Ascending aorta (tissue), 2 donors: ENCODE measurements around the gene SDHB. TPM values are rescaled to one million over a fixed set of nuclear protein-coding genes. Genes with fewer than 3 reads are reported as not detected.

Source experiments
- DNase-seq, 2 donors: peaks; one replicate each; pipeline ENCODE4 v3.0.0-alpha.2; 2019; ENCODE audit warnings: low spot score in 2 of 2
- H3K27ac ChIP-seq, 2 donors: fragments of 200-600 bp; sonication (generic); one replicate each; pipeline ENCODE4 v1.5.1; 2016 to 2017; ENCODE audit warnings: mild to moderate bottlenecking in 1 of 2
- H3K27me3 ChIP-seq: fragments of 200-600 bp; sonication (generic); one replicate; pipeline ENCODE4 v1.5.1; 2017
- H3K36me3 ChIP-seq, 2 donors: fragments of 200-600 bp; sonication (generic); one replicate each; pipeline ENCODE4 v1.5.1; 2016
- H3K4me1 ChIP-seq, 2 donors: fragments of 200-600 bp; sonication (generic); one replicate each; pipeline ENCODE4 v1.5.1; 2016 to 2017; ENCODE audit warnings: mild to moderate bottlenecking in 1 of 2
- H3K4me3 ChIP-seq, 2 donors: fragments of 200-600 bp; sonication (generic); one replicate each; pipeline ENCODE4 v1.5.1; 2016 to 2017; ENCODE audit warnings: mild to moderate bottlenecking in 1 of 2
- H3K9me3 ChIP-seq, 2 donors: fragments of 200-600 bp; sonication (generic); one replicate each; pipeline ENCODE4 v1.5.1; 2016
- CTCF ChIP-seq, 3 experiments: fragments of 200-600 bp in 2 of 3; fragments of 450-650 bp in 1 of 3; sonication (generic) in 2 of 3; IDR thresholded peaks; one replicate each; pipeline ENCODE4 v1.5.1; 2016 to 2019; ENCODE audit warnings: antibody characterized with exemption in 3 of 3, mild to moderate bottlenecking in 1 of 3, moderate library complexity in 1 of 3
- intact Hi-C: fragments of 100-400 bp; cut with DNase I; formaldehyde crosslinking; loops from one replicate; pipeline ENCODE4 v1.15.1; 2023
- total RNA-seq: library from RNA; depleted of rRNA; stranded (reverse); fragments of >200 nt; gene quantifications from one replicate; pipeline ENCODE4 v1.1.0, GENCODE V29; 2016

The SDHB gene
- total RNA-seq, 1 donor from 2014 or later, result 112 TPM

- Histone ChIP-seq H3K9me3 (no peaks in the 10 kb centered on the region), H3K27ac (no peak overlapping the region), H3K4me3 (no peak overlapping the region), H3K36me3 (no peaks in the 10 kb centered on the region), H3K27me3 (no peaks in the 10 kb centered on the region), H3K4me1 (no peaks in the 10 kb centered on the region)
- no peak for DNase-seq
- TF ChIP-seq CTCF (IDR thresholded peaks at IDR 0.05), result no peak
- intact Hi-C loops, result no loop called here
Measured at GRCh38 chr1:17080880-17081279, 27.0 kb upstream of the SDHB start.

- DNase-seq, result no peak
- H3K9me3 ChIP-seq, result no peaks in the 10 kb centered on the region
- no peaks in the 10 kb centered on the region for H3K36me3 ChIP-seq
- H3K4me1 ChIP-seq, result no peaks in the 10 kb centered on the region
- TF ChIP-seq CTCF (IDR thresholded peaks at IDR 0.05), result no peak
- H3K27ac ChIP-seq, result no peak overlapping the region
- intact Hi-C loops, result no loop called here
- no peak overlapping the region for H3K4me3 ChIP-seq
- H3K27me3 ChIP-seq, result no peaks in the 10 kb centered on the region
Measured at GRCh38 chr1:17080085-17080759, 26.4 kb upstream of the SDHB start.

GRCh38 chr1:17078991-17079868, 25.4 kb upstream of the SDHB start:
- Histone ChIP-seq H3K27me3 (no peaks in the 10 kb centered on the region), H3K4me1 (no peaks in the 10 kb centered on the region), H3K27ac (no peak overlapping the region), H3K4me3 (no peak overlapping the region), H3K36me3 (no peaks in the 10 kb centered on the region), H3K9me3 (no peaks in the 10 kb centered on the region)
- intact Hi-C loops, result no loop called here
- no peak for TF ChIP-seq CTCF (IDR thresholded peaks at IDR 0.05)
- DNase-seq, result no peak

GRCh38 chr1:17075470-17076255, 21.8 kb upstream of the SDHB start:
- TF ChIP-seq CTCF (IDR thresholded peaks at IDR 0.05), result no peak
- Histone ChIP-seq H3K4me3 (no peak overlapping the region), H3K36me3 (no peaks in the 10 kb centered on the region), H3K4me1 (no peaks in the 10 kb centered on the region), H3K27ac (no peak overlapping the region), H3K9me3 (no peaks in the 10 kb centered on the region), H3K27me3 (no peaks in the 10 kb centered on the region)
- intact Hi-C loops, result no loop called here
- no peak for DNase-seq

GRCh38 chr1:17071794-17072193, 18.0 kb upstream of the SDHB start:
- Histone ChIP-seq H3K36me3 (no peaks in the 10 kb centered on the region), H3K27me3 (no peaks in the 10 kb centered on the region), H3K9me3 (no peaks in the 10 kb centered on the region), H3K4me1 (no peaks in the 10 kb centered on the region), H3K4me3 (no peak overlapping the region), H3K27ac (no peak overlapping the region)
- no peak for DNase-seq
- no peak for TF ChIP-seq CTCF (IDR thresholded peaks at IDR 0.05)
- intact Hi-C loops, result no loop called here
